Thoracic aorta (tissue), 2 donors: ENCODE results near the gene MBD2. TPM values are rescaled to one million over a fixed set of nuclear protein-coding genes. Genes with fewer than 3 reads are reported as not detected.

ENCODE experiments used
- ATAC-seq: fragments of 150-250 bp; one replicate; pipeline ENCODE4 v1.8.0; 2017; ENCODE audit warnings: low read depth; ENCODE audit not compliant: insufficient number of reproducible peaks, low FRiP score
- DNase-seq: peaks from one replicate; pipeline ENCODE4 v3.0.0-alpha.2; 2020; ENCODE audit warnings: low spot score
- H3K27ac ChIP-seq, 2 donors: fragments of 200-600 bp; sonication (generic); 1 replicate in 1 of 2; 2 replicates in 1 of 2; pipeline ENCODE4 v1.5.1; 2016; ENCODE audit warnings: mild to moderate bottlenecking in 2 of 2, moderate library complexity in 2 of 2
- H3K27me3 ChIP-seq: fragments of 200-600 bp; sonication (generic); replicated peaks from 2 replicates; pipeline ENCODE4 v1.6.0; 2016; ENCODE audit warnings: mild to moderate bottlenecking; ENCODE audit not compliant: insufficient read depth
- H3K36me3 ChIP-seq: fragments of 200-600 bp; sonication (generic); one replicate; pipeline ENCODE4 v1.5.1; 2016
- H3K4me1 ChIP-seq, 2 donors: fragments of 200-600 bp; sonication (generic); 1 replicate in 1 of 2; 2 replicates in 1 of 2; pipeline versions ENCODE4 v1.5.1 to v1.6.0; 2016; ENCODE audit warnings: low read depth in 2 of 2, mild to moderate bottlenecking in 1 of 2; ENCODE audit not compliant: control insufficient read depth in 1 of 2
- H3K4me3 ChIP-seq: fragments of 200-600 bp; sonication (generic); 2 replicates; pipeline ENCODE4 v1.5.1; 2016; ENCODE audit warnings: mild to moderate bottlenecking
- H3K9me3 ChIP-seq: fragments of 200-600 bp; sonication (generic); 2 replicates; pipeline ENCODE4 v1.5.1; 2016
- CTCF ChIP-seq: fragments of 200-600 bp; sonication (generic); IDR thresholded peaks from one replicate; pipeline ENCODE4 v1.5.1; 2019; ENCODE audit warnings: antibody characterized with exemption
- total RNA-seq, 2 donors: library from RNA; depleted of rRNA; stranded (reverse); fragments of >200 nt; gene quantifications; one replicate each; pipeline versions ENCODE4 v1.1.0 to v1.2.3, GENCODE V29; 2016

The MBD2 gene
- total RNA-seq, 2 donors from 2014 or later, result 43.5 to 49.3 TPM

GRCh38 chr18:54119524-54120019 is 104.9 kb downstream of the MBD2 start:
- TF ChIP-seq CTCF, result peak; percentile 62
- H3K9me3 ChIP-seq, result no peaks in the 10 kb centered on the region
- ATAC-seq (no peak), DNase-seq (no peak)
- H3K36me3 ChIP-seq, result no peaks in the 10 kb centered on the region
- H3K27me3 ChIP-seq, result no peaks in the 10 kb centered on the region
- H3K4me1 ChIP-seq, result no peaks in the 10 kb centered on the region
- H3K27ac ChIP-seq, result no peak overlapping the region
- H3K4me3 ChIP-seq, result peak overlapping the region; percentile 29

GRCh38 chr18:54117853-54118773 is 106.4 kb downstream of the MBD2 start:
- Histone ChIP-seq H3K36me3 (no peaks in the 10 kb centered on the region), H3K4me3 (no peak overlapping the region), H3K27me3 (no peaks in the 10 kb centered on the region), H3K27ac (no peak overlapping the region), H3K9me3 (no peaks in the 10 kb centered on the region), H3K4me1 (no peaks in the 10 kb centered on the region)
- ATAC-seq, result no peak
- TF ChIP-seq CTCF, result no peak
- DNase-seq, result no peak

- Histone ChIP-seq H3K27me3 (no peaks in the 10 kb centered on the region), H3K36me3 (no peaks in the 10 kb centered on the region), H3K9me3 (no peaks in the 10 kb centered on the region), H3K4me3 (no peak overlapping the region), H3K27ac (no peak overlapping the region), H3K4me1 (no peaks in the 10 kb centered on the region)
- TF ChIP-seq CTCF, result no peak
- ATAC-seq (no peak), DNase-seq (no peak)
Measured at GRCh38 chr18:54116541-54117257, 107.8 kb downstream of the MBD2 start.

GRCh38 chr18:54112356-54112755 is 112.1 kb downstream of the MBD2 start:
- H3K9me3 ChIP-seq, result no peaks in the 10 kb centered on the region

More at GRCh38 chr18:54112356-54112755, 112.1 kb downstream of the MBD2 start:
- H3K27ac ChIP-seq, result no peak overlapping the region
- H3K4me1 ChIP-seq, result no peaks in the 10 kb centered on the region
- ATAC-seq (no peak), DNase-seq (no peak)
- TF ChIP-seq CTCF, result no peak
- H3K4me3 ChIP-seq, result no peak overlapping the region
- H3K36me3 ChIP-seq, result no peaks in the 10 kb centered on the region
- no peaks in the 10 kb centered on the region for H3K27me3 ChIP-seq
